Nephron (organoid): ENCODE measurements around the gene RTL10.

Experiments
- H3K27ac Mint-ChIP-seq, 3 experiments: 2 replicates each; pipeline ENCODE4 v1.8.0; 2020; ENCODE audit warnings: mixed read lengths in 3 of 3, mild to moderate bottlenecking in 2 of 3, moderate library complexity in 1 of 3
- H3K27me3 Mint-ChIP-seq: 2 replicates; pipeline ENCODE4 v1.8.0; 2021; ENCODE audit warnings: low read depth, mild to moderate bottlenecking, moderate library complexity, mixed read lengths
- H3K36me3 Mint-ChIP-seq: 2 replicates; pipeline ENCODE4 v1.8.0; 2020; ENCODE audit warnings: low read depth, mixed read lengths
- H3K4me1 Mint-ChIP-seq: 2 replicates; pipeline ENCODE4 v1.8.0; 2020; ENCODE audit warnings: mixed read lengths
- H3K4me3 Mint-ChIP-seq, 3 experiments: 2 replicates each; pipeline ENCODE4 v1.8.0; 2020; ENCODE audit warnings: mild to moderate bottlenecking in 3 of 3, mixed read lengths in 3 of 3, moderate library complexity in 2 of 3
- H3K9me3 Mint-ChIP-seq: 2 replicates; pipeline ENCODE4 v1.8.0; 2020; ENCODE audit warnings: mixed read lengths
- CTCF ChIP-seq, 3 experiments: fragments of 200-600 bp; sonication (generic); IDR thresholded peaks; one replicate each; pipeline ENCODE4 v1.5.0; 2021; ENCODE audit warnings: antibody characterized with exemption in 3 of 3; ENCODE audit not compliant: unreplicated experiment in 3 of 3

RTL10 gene

GRCh38 chr22:19824212-19824925, 30.3 kb downstream of the RTL10 start:
- Mint-ChIP-seq H3K27ac (no peak overlapping the region), H3K4me3 (no peak overlapping the region), H3K4me1 (no peaks in the 10 kb centered on the region)

GRCh38 chr22:19823902-19824211, 30.8 kb downstream of the RTL10 start:
- Mint-ChIP-seq H3K9me3 (peaks cover 3% of the 10 kb centered on the region), H3K27me3 (peaks cover 7% of the 10 kb centered on the region), H3K4me1 (no peaks in the 10 kb centered on the region), H3K27ac (no peak overlapping the region), H3K4me3 (no peak overlapping the region), H3K36me3 (peaks cover 4% of the 10 kb centered on the region)
- no peak for TF ChIP-seq CTCF (IDR thresholded peaks at IDR 0.05; ENCODE audit: unreplicated experiment in 3 of 3)

More at GRCh38 chr22:19824212-19824925, 30.3 kb downstream of the RTL10 start:
- TF ChIP-seq CTCF (IDR thresholded peaks at IDR 0.05; ENCODE audit: unreplicated experiment in 3 of 3), result no peak
- peaks cover 7% of the 10 kb centered on the region for H3K27me3 Mint-ChIP-seq
- H3K36me3 Mint-ChIP-seq, result peaks cover 4% of the 10 kb centered on the region
- peaks cover 3% of the 10 kb centered on the region for H3K9me3 Mint-ChIP-seq

- Mint-ChIP-seq H3K27me3 (peaks cover 7% of the 10 kb centered on the region), H3K36me3 (peaks cover 4% of the 10 kb centered on the region), H3K9me3 (peaks cover 3% of the 10 kb centered on the region), H3K27ac (no peak overlapping the region), H3K4me1 (no peaks in the 10 kb centered on the region), H3K4me3 (no peak overlapping the region)
- no peak for TF ChIP-seq CTCF (IDR thresholded peaks at IDR 0.05; ENCODE audit: unreplicated experiment in 3 of 3)
These were observed 31.3 kb downstream of the RTL10 start for GRCh38 chr22:19823191-19823901.

- Mint-ChIP-seq H3K27ac (no peak overlapping the region), H3K27me3 (peaks cover 7% of the 10 kb centered on the region), H3K4me1 (no peaks in the 10 kb centered on the region), H3K4me3 (no peak overlapping the region), H3K9me3 (peaks cover 3% of the 10 kb centered on the region), H3K36me3 (peaks cover 4% of the 10 kb centered on the region)
- no peak for TF ChIP-seq CTCF (IDR thresholded peaks at IDR 0.05; ENCODE audit: unreplicated experiment in 3 of 3)
These were observed 32.2 kb downstream of the RTL10 start for GRCh38 chr22:19822301-19823117.

GRCh38 chr22:19821523-19822300, 33.0 kb downstream of the RTL10 start:
- Mint-ChIP-seq H3K36me3 (peaks cover 4% of the 10 kb centered on the region), H3K27ac (no peak overlapping the region)

More at GRCh38 chr22:19821523-19822300, 33.0 kb downstream of the RTL10 start:
- Mint-ChIP-seq H3K9me3 (peaks cover 3% of the 10 kb centered on the region), H3K4me3 (no peak overlapping the region), H3K27me3 (peaks cover 7% of the 10 kb centered on the region), H3K4me1 (no peaks in the 10 kb centered on the region)
- TF ChIP-seq CTCF (IDR thresholded peaks at IDR 0.05; ENCODE audit: unreplicated experiment in 3 of 3), result no peak
